ENCODE results near the gene ZBTB16.

The ZBTB16 gene

GRCh38 chr11:114219559-114220349, 160.2 kb downstream of the ZBTB16 start:
- no peak for DNase-seq

DNA sequence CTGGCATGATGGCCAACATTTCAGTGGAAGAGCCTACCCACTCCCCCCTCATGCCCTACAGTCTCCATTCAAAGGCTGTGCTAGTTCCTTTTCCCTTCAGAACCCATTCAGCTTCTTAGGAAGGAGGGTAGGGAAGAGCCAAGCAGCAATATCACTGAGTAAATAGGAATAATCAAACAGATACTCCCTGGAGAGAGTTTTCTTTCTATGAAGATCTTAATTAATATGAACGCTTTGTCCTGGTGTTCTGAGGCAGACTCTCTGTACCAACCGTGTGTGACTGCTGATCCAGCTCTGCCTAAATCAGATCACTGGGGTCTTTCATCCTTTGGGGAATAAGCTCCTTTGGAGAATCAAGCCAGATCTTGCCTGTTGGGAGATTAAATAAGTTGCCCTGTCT, 161.5 kb downstream of the ZBTB16 start:
- no peak for DNase-seq

DNA sequence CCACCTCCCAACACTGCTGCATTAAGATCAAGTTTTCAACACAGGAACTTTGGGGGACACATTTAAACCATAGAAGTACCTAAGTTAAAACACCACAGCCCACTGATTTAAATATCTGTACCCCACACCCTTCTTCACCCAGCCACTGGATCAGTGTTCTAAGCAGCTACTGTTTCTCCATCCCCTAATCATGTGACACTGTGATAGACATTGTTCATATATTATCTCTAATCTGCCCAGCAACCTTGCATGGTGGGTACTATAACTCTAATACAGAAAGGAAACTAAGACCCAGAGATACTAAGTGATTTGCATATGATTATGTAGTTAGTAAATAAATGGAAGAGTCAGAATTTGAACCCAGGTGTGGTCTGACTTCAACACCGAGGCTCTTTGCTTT, 166.2 kb downstream of the ZBTB16 start:
- DNase-seq, result no peak

DNA sequence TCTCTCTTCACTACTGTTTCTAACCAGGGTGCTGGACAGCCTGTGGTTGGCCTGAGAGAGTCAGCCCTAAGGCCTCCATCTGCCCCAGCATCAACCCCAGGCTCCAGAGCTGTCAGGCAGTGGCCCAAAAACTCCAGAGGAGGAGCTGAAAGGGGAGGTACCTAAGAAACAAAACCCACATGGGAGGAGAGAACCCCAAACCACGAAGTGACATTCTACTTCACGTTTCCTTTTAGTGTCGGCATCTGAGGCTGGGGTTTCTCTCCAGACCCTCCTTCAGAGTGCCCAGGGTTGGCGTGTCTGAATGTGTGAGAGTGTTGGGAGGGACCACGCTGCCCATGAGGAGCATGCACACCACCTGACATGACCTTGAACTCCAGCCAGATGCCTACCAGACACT, 166.8 kb downstream of the ZBTB16 start:
- DNase-seq, result no peak

DNA sequence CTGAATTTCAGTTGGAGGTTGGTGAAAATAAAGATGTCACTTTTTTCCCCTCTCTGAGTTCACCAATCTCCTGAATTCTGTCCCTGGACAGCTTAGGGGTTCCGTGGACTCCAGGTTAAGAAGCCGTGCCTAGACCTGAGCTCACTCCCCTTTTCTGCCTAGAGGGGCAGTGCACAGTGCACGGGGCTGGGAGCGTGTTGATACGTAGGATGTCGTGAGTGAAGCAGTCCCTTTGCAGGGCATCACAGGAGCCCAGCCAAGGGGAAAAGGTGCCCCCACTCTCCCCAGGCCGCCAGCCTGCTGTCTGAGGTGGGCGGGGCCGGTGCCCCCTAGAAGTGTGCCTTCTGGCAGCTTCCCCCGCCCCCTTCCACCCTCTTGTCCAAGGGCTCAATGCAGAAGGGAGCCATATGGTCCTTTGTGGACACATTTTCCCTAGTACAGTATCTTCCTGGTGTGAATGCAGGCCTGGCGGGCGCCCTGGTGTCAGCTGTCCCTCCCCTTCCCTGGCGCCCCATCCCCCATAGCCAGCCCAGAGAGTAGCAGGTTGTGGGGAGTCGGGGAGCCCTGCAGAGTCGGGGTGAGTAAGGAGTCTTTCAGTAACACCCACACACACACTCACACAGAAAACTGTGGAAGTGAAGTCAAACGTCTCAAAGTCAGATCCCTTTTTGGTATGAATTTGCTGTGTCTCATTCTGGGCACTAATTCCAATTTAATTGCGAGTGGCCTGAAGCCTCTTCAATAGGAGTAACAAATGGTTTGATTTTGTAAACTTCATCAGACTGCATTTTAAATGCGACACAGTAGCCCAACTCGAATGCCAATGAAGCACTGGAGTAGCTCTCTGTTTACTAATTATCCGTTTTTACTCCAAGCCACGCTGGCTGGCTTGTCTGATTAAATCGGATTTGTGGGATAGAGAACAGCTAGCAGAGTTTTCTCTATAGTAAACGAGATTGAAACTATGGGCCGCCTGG, 169.2 kb downstream of the ZBTB16 start:
- no peak for DNase-seq

DNA sequence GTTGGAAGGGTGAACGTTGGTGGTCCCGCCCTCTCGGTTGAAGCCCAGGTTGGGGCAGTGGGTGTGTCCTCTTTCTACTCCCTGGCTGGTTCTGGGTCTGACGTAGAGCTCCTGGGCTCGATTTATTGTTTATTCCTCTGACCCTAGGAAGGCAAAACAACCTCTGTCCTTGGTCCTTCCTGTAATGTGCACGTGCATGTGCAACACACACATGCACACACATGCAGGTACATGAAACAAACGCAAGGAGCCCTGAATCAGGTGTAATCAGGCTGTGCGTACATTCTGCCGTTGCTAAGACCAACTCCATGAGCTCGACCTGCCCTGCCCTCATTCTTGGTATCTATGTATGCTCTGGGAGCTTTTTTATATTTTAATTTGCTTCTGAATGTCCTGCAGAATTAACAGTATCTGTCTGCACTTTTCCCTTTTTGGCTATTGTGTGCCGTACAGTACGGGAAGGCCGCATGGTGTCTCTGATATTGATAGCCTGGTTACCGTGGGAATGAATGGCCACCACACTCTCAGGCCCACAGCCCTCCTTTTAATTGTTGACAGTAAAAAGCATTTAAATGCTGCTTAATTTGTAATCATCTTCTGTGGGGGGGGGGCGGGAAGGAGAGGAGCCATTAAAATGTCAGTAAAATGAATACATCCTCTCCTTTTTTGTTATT, 170.7 kb downstream of the ZBTB16 start:
- no peak for DNase-seq

DNA sequence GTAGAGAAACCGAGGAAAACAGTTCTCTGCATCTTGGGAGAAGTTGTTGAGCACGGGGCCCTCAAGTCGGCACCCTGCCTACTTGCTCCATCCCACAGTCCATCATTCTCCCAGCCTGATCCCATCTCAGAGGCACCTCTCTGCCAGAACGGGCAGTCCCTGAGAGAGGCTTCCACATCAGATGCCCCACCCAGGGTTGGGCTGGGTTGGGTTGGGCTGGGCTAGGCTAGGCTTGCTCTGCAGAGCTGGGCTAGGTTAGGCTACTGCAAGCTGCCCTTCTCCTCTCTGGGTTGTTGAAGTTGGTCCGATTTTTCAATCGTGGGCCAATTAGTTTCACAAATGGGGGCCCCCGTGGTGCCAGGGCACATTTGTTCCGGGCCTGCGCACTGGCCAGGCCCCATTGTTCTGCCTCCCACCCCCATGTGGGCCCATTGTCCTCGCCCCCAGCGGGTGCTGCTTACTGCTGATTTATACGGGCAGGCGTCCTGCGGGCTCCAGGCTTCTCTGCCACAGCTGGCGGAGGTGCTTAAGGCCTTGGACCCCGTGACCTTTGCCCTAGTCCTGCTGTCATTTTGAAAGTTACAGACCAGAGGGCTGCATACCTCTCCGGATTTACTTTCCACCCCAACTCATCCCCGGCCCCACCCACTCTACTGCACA, 173.0 kb downstream of the ZBTB16 start:
- DNase-seq, result no peak

DNA sequence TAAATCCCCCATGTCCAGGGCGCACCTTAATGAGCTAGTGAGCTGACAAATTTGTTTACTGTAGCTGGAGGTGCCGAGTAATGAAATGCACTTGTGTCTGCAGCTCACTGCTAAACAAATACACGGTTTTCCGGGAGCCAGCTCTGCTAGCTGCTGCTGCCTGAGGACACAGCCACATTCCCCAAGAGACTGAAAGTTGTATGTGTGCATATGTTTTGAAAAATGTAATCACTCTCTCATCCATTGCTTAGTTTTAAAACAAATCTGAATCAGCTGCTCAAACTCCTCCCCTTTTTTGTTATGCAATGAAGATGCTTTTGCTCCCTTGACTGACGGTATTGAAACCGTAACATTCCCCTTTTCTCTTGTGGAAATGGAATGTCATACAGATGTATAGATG, 174.2 kb downstream of the ZBTB16 start:
- DNase-seq, result no peak

DNA sequence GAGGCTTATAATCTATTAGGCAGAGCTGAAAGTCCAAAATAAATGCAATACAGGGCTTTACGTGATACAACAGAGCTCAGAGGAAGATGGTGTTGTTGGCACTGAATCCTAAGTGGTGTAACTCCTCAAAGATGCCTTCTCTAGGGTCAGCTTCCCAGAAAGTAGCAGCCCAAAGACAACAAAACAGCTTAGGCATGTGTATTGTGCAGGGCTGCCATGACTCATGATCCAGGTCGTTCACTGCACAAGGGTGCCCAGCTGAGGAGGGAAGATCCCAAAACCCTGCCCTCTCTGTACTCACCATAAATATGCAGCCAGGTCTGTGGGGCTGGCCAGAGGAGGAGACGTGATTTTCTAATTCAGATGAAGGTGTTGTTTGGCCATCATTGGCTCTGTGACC, 177.3 kb downstream of the ZBTB16 start:
- no peak for DNase-seq

GRCh38 chr11:114237321-114238280, 178.1 kb downstream of the ZBTB16 start:
- no peak for DNase-seq

GRCh38 chr11:114239753-114240161, 180.2 kb downstream of the ZBTB16 start:
- no peak for DNase-seq

DNA sequence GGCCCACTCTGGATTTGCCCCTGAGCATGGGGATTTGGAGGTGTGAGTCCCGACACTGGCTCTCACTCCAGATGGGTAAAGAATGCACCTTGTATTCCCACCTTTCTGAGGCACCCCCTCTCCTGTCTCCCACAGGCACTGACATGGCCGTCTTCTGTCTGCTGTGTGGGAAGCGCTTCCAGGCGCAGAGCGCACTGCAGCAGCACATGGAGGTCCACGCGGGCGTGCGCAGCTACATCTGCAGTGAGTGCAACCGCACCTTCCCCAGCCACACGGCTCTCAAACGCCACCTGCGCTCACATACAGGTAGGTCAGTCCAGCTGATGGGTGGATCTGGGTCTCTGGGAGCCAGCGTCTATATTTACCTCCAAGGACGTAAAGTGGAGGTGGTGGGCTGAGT, 182.5 kb downstream of the ZBTB16 start:
- no peak for DNase-seq

DNA sequence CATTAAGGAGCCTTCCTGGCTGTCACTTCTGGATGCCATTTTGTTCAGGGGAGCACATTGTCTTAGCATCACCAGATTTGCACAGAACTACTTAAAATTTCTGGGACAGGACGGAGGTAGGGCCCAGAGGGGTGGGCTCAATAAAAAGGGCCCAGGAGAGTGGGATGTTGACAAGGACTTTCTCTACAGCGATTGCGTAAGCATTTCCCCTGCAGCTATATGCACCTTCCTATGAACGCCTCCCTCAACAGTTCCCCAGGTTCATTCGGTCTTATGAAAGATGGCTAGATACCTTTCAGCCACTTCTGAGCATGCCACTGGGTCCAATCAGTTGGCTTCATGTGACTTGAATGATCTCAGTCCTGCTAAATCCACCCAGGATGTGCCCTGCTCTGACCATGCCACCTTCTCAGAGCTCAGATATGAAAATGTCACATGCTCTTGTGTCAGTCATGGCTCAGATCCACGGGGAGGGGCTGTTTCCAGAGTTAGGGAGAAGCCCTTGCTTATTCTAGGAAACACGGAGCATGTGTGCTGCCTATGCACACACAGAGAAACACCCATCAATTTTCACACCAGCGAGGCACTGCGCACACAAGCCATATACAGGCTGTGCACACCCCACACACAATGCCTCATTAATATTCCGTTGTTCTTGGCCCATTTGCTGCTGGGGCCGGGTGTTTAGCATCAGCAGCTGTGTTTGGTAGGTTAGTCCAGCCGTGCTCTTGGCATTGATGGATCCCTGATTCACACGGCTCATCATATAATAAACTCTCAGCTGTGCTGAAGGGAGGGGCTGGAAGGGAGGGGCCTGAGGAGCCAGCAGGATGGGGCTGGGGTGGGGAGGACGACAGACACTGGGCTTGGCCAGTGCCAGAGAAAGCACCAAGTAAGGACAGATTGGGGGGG, 184.2 kb downstream of the ZBTB16 start:
- DNase-seq, result peak; percentile 71 to 79

GRCh38 chr11:114244726-114245394, 185.3 kb downstream of the ZBTB16 start:
- DNase-seq, result no peak

- no peak for DNase-seq
Observed at GRCh38 chr11:114246321-114247069, 187.0 kb downstream of the ZBTB16 start.

- DNase-seq, result no peak
Observed at GRCh38 chr11:114247070-114247789, 187.7 kb downstream of the ZBTB16 start.

GRCh38 chr11:114250180-114250579, 190.7 kb downstream of the ZBTB16 start:
- no peak for DNase-seq

Measured in SHP77 (cell line).